KOPT-K1 (cell line): ENCODE results near the gene GXYLT1.
"Not testable (repeated sequence)": the region's sequence is repeated elsewhere in the genome, so short reads cannot be mapped to it uniquely, and the experiment has no call there.

Source experiments
- H3K27ac ChIP-seq: fragments of 200-600 bp; sonication (generic); 2 replicates; pipeline ENCODE4 v1.5.1; 2016; ENCODE audit warnings: antibody characterized with exemption, mild to moderate bottlenecking, low read depth, low read length; ENCODE audit not compliant: poor library complexity, severe bottlenecking
- H3K36me3 ChIP-seq: fragments of 200-600 bp; sonication (generic); 2 replicates; pipeline ENCODE4 v1.5.1; 2017; ENCODE audit warnings: antibody characterized with exemption, mild to moderate bottlenecking, low read length, moderate library complexity; ENCODE audit not compliant: insufficient read depth
- H3K9me3 ChIP-seq: fragments of 200-600 bp; sonication (generic); 2 replicates; pipeline ENCODE4 v1.5.1; 2017; ENCODE audit warnings: antibody characterized with exemption, low read length, mild to moderate bottlenecking; ENCODE audit not compliant: insufficient read depth, poor library complexity, severe bottlenecking

Gene GXYLT1

GRCh38 chr12:42144408-42145196, at the start of gene GXYLT1:
Gene GXYLT1 (minus strand): TSS chr12:42144874. CDS start chr12:42144646, 228 bp downstream.
- peak within 1 kb of the TSS; percentile 56 for H3K27ac ChIP-seq
- H3K36me3 ChIP-seq = no peaks in the 10 kb centered on the region
- H3K9me3 ChIP-seq = no peaks in the 10 kb centered on the region

GRCh38 chr12:42192686-42193085, 48.0 kb upstream of the GXYLT1 start:
- peaks cover 16% of the 10 kb centered on the region for H3K36me3 ChIP-seq
- H3K9me3 ChIP-seq = no peaks in the 10 kb centered on the region
- no peak overlapping the region for H3K27ac ChIP-seq

GRCh38 chr12:42192258-42192657, 47.6 kb upstream of the GXYLT1 start:
- H3K27ac ChIP-seq = no peak overlapping the region
- H3K9me3 ChIP-seq = no peaks in the 10 kb centered on the region

GRCh38 chr12:42190376-42190775, 45.7 kb upstream of the GXYLT1 start:
- no peaks in the 10 kb centered on the region for H3K9me3 ChIP-seq
- peaks cover 9% of the 10 kb centered on the region; the same call in 1 of the 2 replicates for H3K36me3 ChIP-seq
- H3K27ac ChIP-seq = no peak overlapping the region

More at GRCh38 chr12:42192258-42192657, 47.6 kb upstream of the GXYLT1 start:
- peaks cover 11% of the 10 kb centered on the region; the same call in 1 of the 2 replicates for H3K36me3 ChIP-seq

- not testable (repeated sequence) for H3K36me3 ChIP-seq, H3K27ac ChIP-seq, H3K9me3 ChIP-seq
Measured at GRCh38 chr12:42188275-42188674, 43.6 kb upstream of the GXYLT1 start.

GRCh38 chr12:42187799-42188198, 43.1 kb upstream of the GXYLT1 start:
- Histone ChIP-seq H3K36me3 (peaks cover 7% of the 10 kb centered on the region; the same call in 1 of the 2 replicates), H3K27ac (no peak overlapping the region), H3K9me3 (no peaks in the 10 kb centered on the region)

- Histone ChIP-seq H3K27ac (no peak overlapping the region), H3K36me3 (no peaks in the 10 kb centered on the region)
Measured at GRCh38 chr12:42186793-42187192, 42.1 kb upstream of the GXYLT1 start.

GRCh38 chr12:42182394-42182793, 37.7 kb upstream of the GXYLT1 start:
- no peaks in the 10 kb centered on the region for H3K9me3 ChIP-seq
- H3K27ac ChIP-seq = no peak overlapping the region
- H3K36me3 ChIP-seq = no peaks in the 10 kb centered on the region

More at GRCh38 chr12:42186793-42187192, 42.1 kb upstream of the GXYLT1 start:
- H3K9me3 ChIP-seq = no peaks in the 10 kb centered on the region

GRCh38 chr12:42180990-42181596, 36.4 kb upstream of the GXYLT1 start:
- Histone ChIP-seq H3K9me3 (peaks cover 6% of the 10 kb centered on the region), H3K27ac (no peak overlapping the region), H3K36me3 (0 out of 2 replicates have a peak, but pooled peaks cover 12% of the 10 kb centered on the region)

GRCh38 chr12:42178101-42178500, 33.4 kb upstream of the GXYLT1 start:
- Histone ChIP-seq H3K9me3 (peaks cover 15% of the 10 kb centered on the region), H3K27ac (no peak overlapping the region), H3K36me3 (peaks cover 16% of the 10 kb centered on the region; the same call in 1 of the 2 replicates)

- Histone ChIP-seq H3K9me3 (peaks cover 15% of the 10 kb centered on the region), H3K27ac (no peak overlapping the region), H3K36me3 (peaks cover 31% of the 10 kb centered on the region)
Measured at GRCh38 chr12:42174978-42175377, 30.3 kb upstream of the GXYLT1 start.

GRCh38 chr12:42173961-42174521, 29.4 kb upstream of the GXYLT1 start:
- Histone ChIP-seq H3K36me3 (peaks cover 31% of the 10 kb centered on the region), H3K9me3 (peaks cover 15% of the 10 kb centered on the region), H3K27ac (no peak overlapping the region)

- peaks cover 15% of the 10 kb centered on the region for H3K9me3 ChIP-seq
- H3K27ac ChIP-seq = no peak overlapping the region
- H3K36me3 ChIP-seq = peaks cover 31% of the 10 kb centered on the region
Measured at GRCh38 chr12:42172441-42173210, 28.0 kb upstream of the GXYLT1 start.

GRCh38 chr12:42167711-42168110, 23.0 kb upstream of the GXYLT1 start:
- Histone ChIP-seq H3K36me3 (peaks cover 15% of the 10 kb centered on the region), H3K9me3 (no peaks in the 10 kb centered on the region), H3K27ac (no peak overlapping the region)

GRCh38 chr12:42166501-42166900, 21.8 kb upstream of the GXYLT1 start:
- no peaks in the 10 kb centered on the region for H3K9me3 ChIP-seq
- no peak overlapping the region for H3K27ac ChIP-seq
- H3K36me3 ChIP-seq = peaks cover 8% of the 10 kb centered on the region; the same call in 1 of the 2 replicates
